ENCODE results near the gene MCRIP1.

The MCRIP1 gene

DNA sequence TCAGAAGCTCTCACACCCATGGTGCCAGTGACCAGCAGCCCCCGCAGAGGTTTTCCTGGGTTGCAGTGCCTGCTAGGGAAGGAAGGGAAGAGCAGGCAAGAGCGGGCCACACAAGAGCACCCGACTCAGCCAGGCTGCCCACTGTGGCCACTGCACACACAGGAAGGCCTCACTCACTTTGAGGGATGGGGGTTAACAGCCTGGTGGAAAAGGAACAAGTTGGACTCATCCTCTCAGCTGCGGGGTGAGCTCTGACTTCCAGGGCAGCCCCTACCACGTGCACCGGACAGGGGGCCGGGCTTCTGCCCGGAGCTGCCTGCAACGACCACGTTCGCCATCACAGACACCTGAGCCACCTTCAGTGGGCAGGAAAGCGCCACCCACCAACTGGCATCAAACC is 19.1 kb upstream of the MCRIP1 start:
- Mint-ChIP-seq H3K4me1 (peaks cover 12% of the 10 kb centered on the region), H3K36me3 (peaks cover 42% of the 10 kb centered on the region), H3K27ac (no peak overlapping the region), H3K4me3 (no peak overlapping the region), H3K9me3 (no peaks in the 10 kb centered on the region), H3K27me3 (no peaks in the 10 kb centered on the region)
- CTCF ChIA-PET, result no interaction called here
- no peak for DNase-seq

- peaks cover 45% of the 10 kb centered on the region for H3K36me3 Mint-ChIP-seq
Observed at GRCh38 chr17:81851423-81851822, 18.3 kb upstream of the MCRIP1 start.

GRCh38 chr17:81849457-81849856 is 16.4 kb upstream of the MCRIP1 start:
- Mint-ChIP-seq H3K36me3 (peaks cover 45% of the 10 kb centered on the region), H3K27me3 (no peaks in the 10 kb centered on the region), H3K27ac (no peak overlapping the region), H3K9me3 (no peaks in the 10 kb centered on the region), H3K4me3 (no peak overlapping the region), H3K4me1 (peaks cover 2% of the 10 kb centered on the region)
- no peak for DNase-seq
- CTCF ChIA-PET, result no interaction called here

More at GRCh38 chr17:81851423-81851822, 18.3 kb upstream of the MCRIP1 start:
- CTCF ChIA-PET, result no interaction called here
- Mint-ChIP-seq H3K27ac (no peak overlapping the region), H3K4me3 (no peak overlapping the region), H3K27me3 (no peaks in the 10 kb centered on the region), H3K4me1 (peaks cover 12% of the 10 kb centered on the region), H3K9me3 (no peaks in the 10 kb centered on the region)
- DNase-seq, result no peak

DNA sequence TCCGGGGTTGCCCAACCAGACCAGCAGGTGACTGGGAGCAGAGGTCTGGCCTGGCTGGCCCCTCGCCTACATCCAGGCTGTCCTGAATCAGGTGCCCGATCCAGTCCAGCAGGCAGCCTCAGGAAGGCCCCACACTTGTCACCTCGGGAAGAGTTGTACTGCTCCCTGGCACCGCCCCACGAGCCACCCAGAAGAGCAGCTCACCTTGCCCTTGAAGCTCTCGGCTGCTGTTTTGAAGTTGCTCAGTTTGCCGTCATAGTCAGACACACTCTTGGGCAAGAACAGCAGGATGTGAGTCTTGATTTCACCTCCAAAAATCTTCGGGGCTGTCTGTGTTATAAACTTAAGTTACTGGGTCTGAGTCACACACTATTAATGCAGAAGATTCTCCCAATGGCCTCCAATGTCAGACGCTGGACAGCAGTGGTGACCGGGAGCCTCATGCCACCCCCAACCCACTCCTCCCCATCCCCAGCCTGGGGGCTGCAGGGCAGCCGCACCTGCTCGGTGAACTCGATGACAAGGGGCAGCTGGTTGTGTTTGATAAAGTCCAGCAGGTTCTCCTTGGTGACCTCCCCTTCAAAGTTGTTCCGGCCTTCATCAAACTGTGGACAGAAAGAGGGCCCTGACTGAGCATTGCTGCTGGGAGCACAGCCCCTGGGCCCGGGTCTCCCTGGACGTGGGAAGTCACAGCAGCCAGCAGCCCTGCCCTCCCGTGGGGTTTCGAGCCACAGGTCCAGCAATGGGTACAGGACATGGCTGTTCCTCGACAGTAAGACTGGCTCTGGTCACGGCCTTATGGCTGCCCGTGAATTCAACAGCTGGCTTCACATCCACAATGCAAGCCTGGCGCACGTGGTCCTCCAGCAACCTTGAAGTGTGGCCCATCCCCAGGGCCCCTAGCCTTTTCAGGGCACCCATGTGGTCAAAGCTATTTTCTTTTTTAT is 13.9 kb upstream of the MCRIP1 start:
- Mint-ChIP-seq H3K27ac (no peak overlapping the region), H3K9me3 (no peaks in the 10 kb centered on the region), H3K27me3 (no peaks in the 10 kb centered on the region), H3K4me3 (no peak overlapping the region), H3K4me1 (no peaks in the 10 kb centered on the region), H3K36me3 (peaks cover 37% of the 10 kb centered on the region)
- CTCF ChIA-PET, result no interaction called here
- DNase-seq, result no peak

DNA sequence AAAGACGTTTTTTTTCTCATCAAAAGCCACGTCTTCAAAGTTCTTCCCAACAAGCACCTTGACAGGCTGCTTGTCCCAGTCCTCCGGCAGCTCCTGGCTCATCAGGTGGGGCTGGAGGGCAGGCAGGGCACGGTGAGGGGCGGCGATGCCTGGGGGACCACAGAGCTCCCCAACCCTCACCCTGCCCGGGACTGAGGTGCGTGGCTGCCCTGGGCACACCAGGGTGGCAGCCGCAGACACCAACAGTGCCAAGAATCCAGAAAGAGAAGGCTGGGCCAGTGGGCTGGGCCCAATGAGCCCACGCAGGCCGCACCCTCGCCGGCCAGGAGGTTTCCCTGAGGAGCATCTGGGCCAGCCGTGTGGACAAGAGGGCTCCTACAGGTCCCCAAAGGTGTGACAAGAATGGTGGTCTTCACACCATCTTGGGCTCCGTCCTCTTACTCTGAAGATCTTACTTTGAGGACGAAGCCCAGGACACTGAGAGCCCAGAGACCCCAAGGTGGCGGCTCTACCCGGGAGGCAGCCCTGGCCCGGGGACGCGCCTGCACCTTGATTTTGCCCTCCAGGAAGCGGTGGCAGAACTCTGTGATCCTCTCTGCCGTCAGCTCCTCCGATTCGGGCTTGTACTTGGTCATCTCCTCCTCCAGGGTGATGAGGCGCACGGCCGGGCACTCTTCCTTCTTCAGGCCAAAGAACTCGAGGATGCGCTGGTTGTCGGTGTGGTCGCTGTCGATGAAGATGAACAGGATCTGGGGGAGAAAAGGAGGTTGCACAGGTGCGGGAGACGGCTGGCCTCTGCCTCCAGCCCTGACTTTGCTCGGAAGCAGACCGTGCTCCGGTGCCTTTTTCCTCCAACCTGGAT is 13.0 kb upstream of the MCRIP1 start:
- H3K4me1 Mint-ChIP-seq, result no peaks in the 10 kb centered on the region
- CTCF ChIA-PET, result no interaction called here
- H3K9me3 Mint-ChIP-seq, result no peaks in the 10 kb centered on the region
- no peak for DNase-seq
- peaks cover 29% of the 10 kb centered on the region for H3K36me3 Mint-ChIP-seq
- H3K4me3 Mint-ChIP-seq, result no peak overlapping the region
- H3K27ac Mint-ChIP-seq, result peak overlapping the region; percentile 28
- H3K27me3 Mint-ChIP-seq, result no peaks in the 10 kb centered on the region

- CTCF ChIA-PET, result no interaction called here
Observed at GRCh38 chr17:81845361-81845760, 12.3 kb upstream of the MCRIP1 start.

DNA sequence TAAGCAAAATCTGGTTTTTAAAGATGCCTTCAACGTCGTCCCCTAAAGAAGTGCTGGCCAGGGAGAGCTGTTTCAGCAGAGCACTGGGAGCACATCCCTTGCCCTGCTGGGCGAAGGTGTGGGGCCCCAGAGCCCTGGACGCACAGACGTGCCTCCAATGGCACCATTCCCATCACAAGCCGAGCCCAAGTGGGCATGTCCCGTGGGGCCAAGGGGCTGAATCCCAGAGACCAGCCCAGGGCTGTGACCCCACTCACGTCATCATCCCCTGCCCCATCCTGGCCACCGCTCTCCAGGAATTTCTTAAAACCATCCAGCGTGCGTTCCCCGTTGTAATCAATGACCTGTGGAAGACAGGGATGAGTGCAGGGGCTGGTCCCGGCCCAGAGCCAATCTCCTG is 11.8 kb upstream of the MCRIP1 start:
- no peaks in the 10 kb centered on the region for H3K4me1 Mint-ChIP-seq
- no peaks in the 10 kb centered on the region for H3K9me3 Mint-ChIP-seq
- H3K27me3 Mint-ChIP-seq, result no peaks in the 10 kb centered on the region
- H3K27ac Mint-ChIP-seq, result no peak overlapping the region
- no peak overlapping the region for H3K4me3 Mint-ChIP-seq
- peaks cover 28% of the 10 kb centered on the region for H3K36me3 Mint-ChIP-seq
- DNase-seq, result no peak
- CTCF ChIA-PET, result no interaction called here

More at GRCh38 chr17:81845361-81845760, 12.3 kb upstream of the MCRIP1 start:
- Mint-ChIP-seq H3K4me1 (no peaks in the 10 kb centered on the region), H3K9me3 (no peaks in the 10 kb centered on the region), H3K27ac (no peak overlapping the region), H3K36me3 (peaks cover 28% of the 10 kb centered on the region), H3K4me3 (no peak overlapping the region), H3K27me3 (no peaks in the 10 kb centered on the region)
- no peak for DNase-seq

DNA sequence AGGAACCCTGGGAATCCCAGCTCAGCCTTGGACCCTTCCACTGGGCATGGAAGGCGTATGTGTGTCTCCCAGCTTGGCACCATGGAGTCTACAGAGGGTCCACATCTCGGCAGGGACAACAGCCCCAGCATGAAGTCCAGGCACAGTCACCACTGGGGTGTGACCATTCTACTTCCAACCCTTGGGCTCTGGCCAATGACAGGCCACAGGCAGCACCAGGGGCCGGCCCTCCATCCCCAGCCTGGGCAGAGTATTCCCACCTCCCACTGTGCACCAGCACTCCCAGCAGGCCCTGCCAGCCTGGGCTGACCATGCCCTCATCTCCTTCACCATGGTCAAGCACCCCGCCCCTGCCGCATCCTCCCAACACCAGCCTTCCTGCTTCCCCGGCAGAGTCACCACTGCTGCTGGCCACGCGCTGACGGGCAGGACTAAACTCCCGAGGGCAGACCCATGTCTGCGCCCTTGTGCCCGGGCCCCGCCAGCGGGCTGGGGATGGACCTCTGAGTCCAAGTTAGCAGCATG is 11.3 kb upstream of the MCRIP1 start:
- no peak for DNase-seq
- CTCF ChIA-PET, result no interaction called here
- H3K4me3 Mint-ChIP-seq, result no peak overlapping the region

GRCh38 chr17:81843713-81844326 is 10.7 kb upstream of the MCRIP1 start:
- CTCF ChIA-PET, result no interaction called here
- peaks cover 28% of the 10 kb centered on the region for H3K36me3 Mint-ChIP-seq

More for the DNA sequence above, 11.3 kb upstream of the MCRIP1 start:
- Mint-ChIP-seq H3K27me3 (no peaks in the 10 kb centered on the region), H3K9me3 (no peaks in the 10 kb centered on the region), H3K27ac (no peak overlapping the region), H3K36me3 (peaks cover 28% of the 10 kb centered on the region), H3K4me1 (no peaks in the 10 kb centered on the region)

GRCh38 chr17:81842725-81843504 is 9.8 kb upstream of the MCRIP1 start:
- no peak overlapping the region for H3K4me3 Mint-ChIP-seq
- no peaks in the 10 kb centered on the region for H3K4me1 Mint-ChIP-seq
- H3K27ac Mint-ChIP-seq, result peak overlapping the region; percentile 19
- CTCF ChIA-PET, result no interaction called here
- H3K9me3 Mint-ChIP-seq, result no peaks in the 10 kb centered on the region
- H3K36me3 Mint-ChIP-seq, result peaks cover 26% of the 10 kb centered on the region
- no peaks in the 10 kb centered on the region for H3K27me3 Mint-ChIP-seq
- no peak for DNase-seq

More at GRCh38 chr17:81843713-81844326, 10.7 kb upstream of the MCRIP1 start:
- Mint-ChIP-seq H3K27me3 (no peaks in the 10 kb centered on the region), H3K4me3 (no peak overlapping the region), H3K27ac (peak overlapping the region; percentile 45), H3K4me1 (no peaks in the 10 kb centered on the region), H3K9me3 (no peaks in the 10 kb centered on the region)
- no peak for DNase-seq

- H3K27ac Mint-ChIP-seq, result no peak overlapping the region
Observed at GRCh38 chr17:81842378-81842724, 9.3 kb upstream of the MCRIP1 start.

GRCh38 chr17:81841866-81842265 is 8.8 kb upstream of the MCRIP1 start:
- no peak overlapping the region for H3K27ac Mint-ChIP-seq
- DNase-seq, result no peak
- CTCF ChIA-PET, result no interaction called here
- peaks cover 23% of the 10 kb centered on the region for H3K36me3 Mint-ChIP-seq
- H3K4me3 Mint-ChIP-seq, result no peak overlapping the region
- no peaks in the 10 kb centered on the region for H3K4me1 Mint-ChIP-seq
- no peaks in the 10 kb centered on the region for H3K9me3 Mint-ChIP-seq
- H3K27me3 Mint-ChIP-seq, result no peaks in the 10 kb centered on the region

More at GRCh38 chr17:81842378-81842724, 9.3 kb upstream of the MCRIP1 start:
- Mint-ChIP-seq H3K36me3 (peaks cover 25% of the 10 kb centered on the region), H3K9me3 (no peaks in the 10 kb centered on the region), H3K4me3 (no peak overlapping the region), H3K4me1 (no peaks in the 10 kb centered on the region), H3K27me3 (no peaks in the 10 kb centered on the region)
- DNase-seq, result no peak
- CTCF ChIA-PET, result no interaction called here

GRCh38 chr17:81840826-81841778 is 8.0 kb upstream of the MCRIP1 start:
- Mint-ChIP-seq H3K27me3 (no peaks in the 10 kb centered on the region), H3K36me3 (peaks cover 19% of the 10 kb centered on the region), H3K9me3 (no peaks in the 10 kb centered on the region), H3K4me3 (no peak overlapping the region), H3K27ac (no peak overlapping the region), H3K4me1 (no peaks in the 10 kb centered on the region)
- no peak for DNase-seq
- CTCF ChIA-PET, result no interaction called here
